GM18505 (cell line): ENCODE data around the gene EPS8L3.
"Not testable (repeated sequence)": the region's sequence is repeated elsewhere in the genome, so short reads cannot be mapped to it uniquely, and the experiment has no call there.

Source experiments
- ATAC-seq: cut with Tn5 transposase; IDR thresholded peaks from one replicate; pipeline ENCODE4 v1.9.1; 2021; ENCODE audit not compliant: unreplicated experiment
- POLR2A ChIP-seq: IDR thresholded peaks from 4 replicates; pipeline ENCODE4 v1.6.1; 2011; ENCODE audit warnings: borderline replicate concordance; ENCODE audit not compliant: insufficient read depth, insufficient read length; ENCODE audit errors: extremely low read depth

EPS8L3 gene

DNA sequence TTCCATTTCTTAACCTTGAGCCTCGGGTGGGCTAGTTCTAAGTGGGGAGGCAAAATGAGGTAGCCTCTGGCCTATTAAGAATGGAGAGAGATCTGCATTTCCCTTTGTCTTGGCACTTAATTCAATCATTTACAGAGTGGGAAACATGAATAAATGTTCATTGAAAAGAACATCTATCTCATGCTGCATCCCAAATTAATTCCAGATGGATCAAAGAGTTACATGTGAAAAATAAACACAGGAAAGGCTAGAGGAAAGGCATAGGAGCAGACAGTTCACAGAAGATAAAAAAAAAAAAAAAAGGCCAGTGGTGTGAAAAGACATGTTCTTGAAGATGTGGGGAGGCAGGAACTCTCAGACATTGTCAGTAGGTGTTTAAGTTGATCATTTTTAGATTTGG, 35.7 kb upstream of the EPS8L3 start:
- no peak for ATAC-seq
- TF ChIP-seq POLR2A, result no peak

DNA sequence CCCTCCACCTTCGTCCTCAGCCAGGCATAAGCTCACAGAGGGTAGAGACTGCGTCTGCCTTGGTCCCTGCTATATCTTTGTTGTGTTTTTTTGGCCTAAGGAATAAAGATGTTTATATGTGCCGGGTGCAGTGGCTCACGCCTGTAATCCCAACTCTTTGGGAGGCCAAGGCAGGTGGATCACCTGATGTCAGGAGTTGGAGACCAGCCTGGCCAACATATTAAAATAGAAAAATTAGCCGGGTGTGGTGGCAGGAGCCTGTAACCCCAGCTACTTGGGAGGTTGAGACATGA, 33.5 kb upstream of the EPS8L3 start:
- ATAC-seq, result not testable (repeated sequence)

DNA sequence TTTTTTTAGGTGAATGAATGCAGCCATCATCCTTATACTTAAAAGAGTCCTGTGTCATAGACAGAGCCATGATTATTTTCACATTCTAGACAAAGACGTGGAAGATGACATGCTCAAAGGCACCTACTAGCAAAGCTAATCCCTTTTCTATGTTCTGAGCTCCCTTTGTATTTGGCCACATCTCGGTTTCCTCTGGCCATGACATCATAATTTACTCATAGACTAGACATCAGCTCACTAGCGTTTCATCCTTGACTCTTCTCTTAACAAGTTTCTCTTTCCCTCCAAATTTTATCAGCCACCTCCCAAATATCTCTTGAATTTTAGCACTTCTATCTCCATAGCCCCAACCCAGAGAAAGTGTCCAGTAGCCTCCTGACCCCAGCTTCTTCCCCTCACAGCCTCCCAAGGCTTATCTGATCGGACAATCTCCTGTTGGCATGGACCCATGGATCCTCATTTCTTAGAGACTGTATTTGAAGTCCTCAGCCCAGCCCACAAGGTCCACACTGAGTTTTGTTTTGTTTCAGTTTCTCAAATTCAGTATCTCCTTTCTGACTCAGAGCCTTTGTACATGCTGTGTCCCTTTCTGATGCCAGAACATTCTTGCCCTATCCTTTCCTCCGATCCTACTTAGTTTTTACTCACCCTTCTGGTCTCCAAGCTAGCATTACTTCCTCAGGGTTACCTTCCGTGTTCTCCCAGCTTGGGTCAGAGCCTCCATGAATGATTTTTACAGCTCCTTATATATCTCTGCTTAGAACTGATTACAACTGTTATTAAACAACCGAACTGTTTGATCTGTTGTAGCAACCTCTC, 33.0 kb upstream of the EPS8L3 start:
- no peak for TF ChIP-seq POLR2A
- ATAC-seq, result no peak

DNA sequence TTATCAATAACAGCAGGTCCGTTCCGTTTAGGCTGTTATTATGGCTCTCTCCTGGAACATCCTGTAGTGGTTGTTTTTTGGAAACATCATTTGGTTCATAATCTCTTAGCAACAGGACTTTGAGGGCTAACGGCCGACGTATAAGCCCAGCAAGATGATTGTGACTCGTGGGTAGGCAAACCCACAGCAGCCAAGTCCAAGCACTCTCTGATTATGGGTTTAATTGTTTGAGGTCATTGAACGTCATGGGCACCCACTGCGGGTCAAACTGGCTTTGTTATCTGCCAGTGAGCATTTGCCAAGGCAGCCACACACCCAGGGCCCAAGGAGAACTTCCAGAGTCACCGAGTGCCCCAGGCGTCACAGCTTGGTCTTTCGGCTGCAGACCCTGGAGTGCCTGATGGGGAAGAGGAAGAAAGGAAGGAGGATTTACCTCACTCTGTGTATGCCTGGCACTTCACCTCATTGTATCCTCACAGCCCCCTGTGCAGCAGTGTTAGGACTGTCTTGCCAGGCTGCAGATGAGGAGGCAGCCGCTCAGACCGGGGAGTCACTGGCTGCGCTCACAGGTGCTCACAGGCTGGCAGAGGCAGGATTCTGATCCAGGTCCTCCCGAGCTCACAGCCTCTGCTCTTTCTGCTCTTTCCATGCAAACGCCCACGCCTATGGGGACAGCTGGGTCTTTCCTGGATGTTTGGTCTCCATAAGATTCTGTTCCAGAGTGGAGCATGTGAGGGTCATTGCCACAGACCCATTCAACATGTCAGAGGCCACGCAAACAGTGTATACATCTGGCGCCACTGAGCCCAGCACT, 30.8 kb upstream of the EPS8L3 start:
- ATAC-seq, result no peak
- no peak for TF ChIP-seq POLR2A

DNA sequence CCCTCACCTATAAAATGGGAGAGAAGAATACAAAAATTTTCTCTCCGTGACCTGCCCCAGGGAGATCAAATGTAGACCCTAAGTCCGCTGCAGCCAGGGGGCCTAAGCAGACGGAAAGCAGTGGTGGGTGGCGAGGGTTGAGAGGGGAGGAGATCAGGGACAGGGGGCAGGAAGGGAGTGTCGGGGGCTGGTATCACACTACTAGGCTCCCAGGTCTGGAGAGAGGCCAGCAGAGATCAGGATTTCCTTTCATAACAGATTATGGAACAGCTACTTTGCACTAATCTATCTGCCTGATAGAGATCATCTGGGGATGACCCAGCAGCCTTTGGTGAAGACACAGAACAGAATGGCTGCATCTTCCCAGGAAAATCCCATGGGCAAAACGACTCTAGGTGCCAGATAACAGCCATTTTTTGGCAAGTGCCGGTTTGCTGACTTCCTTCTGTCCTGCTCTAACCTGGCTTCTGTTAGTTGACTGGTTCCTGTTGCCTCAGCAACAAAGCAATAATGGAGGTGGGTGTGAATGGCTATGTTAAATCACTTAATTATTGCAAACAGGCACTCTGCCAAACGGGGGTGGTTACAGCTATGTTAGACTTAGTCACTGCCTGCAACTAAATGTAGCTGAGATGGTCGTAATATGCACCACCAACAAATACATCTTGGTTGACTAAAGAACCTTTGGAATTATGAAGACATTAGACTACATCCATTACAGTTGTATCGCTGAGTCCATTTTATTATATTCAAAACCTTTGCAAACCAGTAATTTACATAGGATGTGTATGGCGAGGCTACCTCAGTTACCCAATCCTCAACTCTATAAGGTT, 30.0 kb upstream of the EPS8L3 start:
- ATAC-seq, result no peak
- TF ChIP-seq POLR2A, result no peak

DNA sequence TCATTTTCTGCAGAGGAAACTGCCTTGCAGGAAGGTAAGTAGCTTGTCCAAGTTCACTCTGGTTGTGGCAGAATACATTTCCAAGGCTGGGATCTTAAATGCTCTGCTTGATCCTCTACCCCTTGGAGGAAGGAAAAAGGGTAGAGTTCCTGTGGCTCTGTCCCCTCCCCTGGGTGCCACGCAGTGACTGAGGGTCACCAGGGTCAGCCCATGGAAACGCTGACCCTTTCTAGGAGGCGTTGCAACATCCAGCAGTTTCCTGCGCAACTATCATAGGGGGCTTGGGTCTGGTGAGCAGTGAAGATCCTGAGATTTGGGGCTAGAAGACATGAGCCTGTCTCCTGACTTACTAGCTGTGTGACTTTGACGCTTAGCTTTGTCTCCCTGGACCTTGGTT, 29.4 kb upstream of the EPS8L3 start:
- ATAC-seq, result no peak
- no peak for TF ChIP-seq POLR2A

DNA sequence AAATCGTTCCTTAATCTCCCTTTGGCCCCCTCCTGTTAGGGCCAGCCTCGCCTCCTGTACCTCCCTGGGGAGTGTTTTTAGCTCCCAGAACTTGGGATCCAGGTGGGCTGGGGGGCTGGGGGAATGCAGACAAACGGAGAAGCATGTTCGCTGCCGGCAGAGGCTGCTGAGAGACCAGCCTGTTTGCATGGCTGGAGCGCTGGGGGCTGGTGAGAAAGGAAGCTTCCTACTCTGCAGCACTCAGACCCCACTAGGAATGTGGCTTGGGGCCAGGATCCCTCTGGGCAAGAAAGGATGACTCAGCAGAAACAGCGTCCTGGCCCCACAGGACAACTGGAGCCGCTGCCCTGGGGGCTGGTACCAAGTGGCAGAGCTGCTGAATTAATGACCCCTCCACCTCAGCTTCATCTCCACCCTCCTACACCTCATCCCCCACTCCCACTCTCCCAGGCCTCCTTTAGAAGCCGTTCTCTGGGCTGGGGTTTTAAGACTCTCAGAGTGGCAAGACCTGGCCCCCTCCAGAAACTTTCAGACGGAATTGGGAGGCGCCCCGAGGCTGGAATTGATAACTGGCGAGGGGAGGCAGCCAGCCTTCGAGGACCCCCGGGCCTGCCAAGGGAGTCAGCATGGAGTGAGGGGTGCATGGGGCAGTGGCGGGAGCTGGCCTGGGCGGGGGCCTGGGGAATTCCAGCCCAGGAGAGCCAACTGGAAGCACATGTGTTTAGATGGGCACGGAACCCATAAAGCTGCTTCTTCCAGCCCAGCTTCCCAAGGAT, 28.5 kb upstream of the EPS8L3 start:
- TF ChIP-seq POLR2A, result no peak
- no peak for ATAC-seq

DNA sequence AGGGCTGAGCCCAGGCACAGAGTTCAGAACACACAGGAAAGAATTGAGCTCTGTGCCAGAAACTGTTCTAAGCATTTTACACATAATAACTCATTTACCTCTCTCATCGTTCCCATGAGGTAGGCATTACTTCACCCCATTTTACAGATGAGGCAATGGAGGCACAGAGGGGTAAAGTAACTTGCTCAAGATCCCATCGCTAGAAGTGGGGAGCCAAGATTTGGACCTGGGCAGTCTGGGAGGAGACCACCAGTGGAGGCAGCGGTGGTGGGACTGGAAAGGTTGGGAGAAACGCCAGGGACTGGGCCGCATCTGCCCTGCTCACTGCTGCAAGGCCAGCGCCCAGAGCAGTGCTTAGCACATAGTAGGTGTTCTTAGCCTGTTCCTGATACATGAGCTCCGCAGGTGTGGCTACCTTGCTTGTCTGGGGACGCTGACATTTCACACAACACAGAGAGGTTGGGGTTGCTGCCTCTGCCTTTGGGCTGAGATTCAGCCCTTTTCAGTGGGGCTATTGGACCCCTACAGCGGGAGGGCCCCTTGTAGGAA, 27.8 kb upstream of the EPS8L3 start:
- no peak for TF ChIP-seq POLR2A

DNA sequence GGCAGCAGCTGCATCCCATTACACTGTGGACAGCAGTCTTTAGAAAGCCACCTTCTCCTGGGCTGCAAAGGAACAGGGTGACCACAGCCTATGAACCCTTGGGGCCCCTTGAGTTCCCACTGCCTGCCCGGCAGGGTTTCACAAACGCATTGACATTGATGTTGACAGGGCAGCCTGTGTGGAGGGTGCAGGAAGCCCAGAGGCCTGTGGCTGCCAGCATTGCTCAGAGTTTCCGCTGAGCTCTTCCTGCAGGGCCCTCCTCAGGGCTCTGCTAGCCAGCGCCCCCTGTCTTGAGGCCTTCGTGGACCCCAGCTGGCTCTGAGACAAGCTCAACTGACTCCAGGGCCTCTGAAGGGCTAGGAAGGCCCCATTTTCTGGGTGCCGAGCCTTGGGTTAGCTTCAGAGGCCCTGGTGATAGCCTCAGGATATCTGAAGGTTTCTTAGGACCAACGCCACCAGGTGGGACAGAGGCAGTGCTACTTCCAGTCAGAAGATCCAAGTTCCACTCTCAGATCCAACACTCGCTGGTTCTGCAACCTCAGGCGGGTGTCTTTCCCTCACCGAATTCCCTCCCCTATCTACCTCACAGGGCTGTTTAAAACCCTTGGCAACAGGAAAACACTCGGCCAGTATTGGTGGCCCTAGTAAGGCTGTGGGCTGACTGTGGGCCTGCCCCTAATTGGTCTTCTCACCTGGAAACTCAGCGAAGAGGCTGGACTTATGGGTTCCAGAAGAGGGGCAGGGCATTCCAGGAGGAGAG, 27.2 kb upstream of the EPS8L3 start:
- no peak for TF ChIP-seq POLR2A
- peak; percentile 62 for ATAC-seq

More for the DNA sequence above, 27.8 kb upstream of the EPS8L3 start:
- ATAC-seq, result no peak

DNA sequence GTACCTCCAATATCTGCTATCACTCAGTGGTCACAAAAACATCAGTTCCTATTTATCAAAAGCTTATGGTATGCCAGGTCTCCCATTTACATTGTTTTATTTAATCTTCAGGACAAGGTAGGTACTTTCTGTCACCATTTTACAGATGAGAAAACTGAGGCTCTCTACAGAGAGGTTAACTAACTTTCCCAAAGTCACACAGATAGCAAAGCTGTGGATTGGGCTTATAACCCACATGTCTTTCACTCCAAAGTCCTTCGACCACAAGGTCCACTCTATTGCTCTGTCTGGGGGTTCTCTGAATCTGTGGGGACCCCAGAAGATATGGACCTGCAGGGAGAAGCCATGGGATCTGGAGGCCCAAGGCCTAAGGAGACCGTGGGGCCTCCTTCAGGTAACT, 26.6 kb upstream of the EPS8L3 start:
- no peak for ATAC-seq

DNA sequence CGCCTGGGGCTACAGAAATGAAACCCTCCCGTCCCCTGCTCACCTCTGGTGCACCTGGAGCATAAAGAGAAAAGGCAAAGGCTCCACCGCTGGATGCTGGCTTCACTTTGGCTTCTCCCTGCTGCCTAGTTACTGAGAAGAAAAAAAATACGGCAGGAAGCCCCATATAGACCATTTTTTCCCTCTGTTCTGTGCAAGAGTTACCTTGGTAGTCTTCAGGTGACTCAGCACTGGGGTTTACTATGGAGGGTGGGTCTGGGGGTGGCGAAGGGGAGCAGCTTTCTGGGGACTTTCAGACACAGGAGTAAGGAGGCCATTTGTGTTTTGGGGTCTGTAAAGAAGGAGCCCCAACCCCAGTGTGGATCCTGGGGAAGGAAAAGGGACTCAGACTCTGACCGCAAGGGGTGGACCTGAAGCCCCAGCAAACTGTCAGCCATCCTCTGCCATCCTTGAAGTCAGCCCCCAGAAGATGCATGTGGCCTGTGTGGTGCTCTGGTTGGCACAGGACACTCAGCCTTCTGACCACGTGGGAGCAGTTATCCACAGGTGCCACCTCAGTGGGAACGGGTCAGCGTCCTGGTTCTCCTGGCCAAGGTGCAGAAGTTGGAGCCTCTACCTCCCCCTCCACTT, 25.9 kb upstream of the EPS8L3 start:
- TF ChIP-seq POLR2A, result no peak
- no peak for ATAC-seq

More for the DNA sequence above, 26.6 kb upstream of the EPS8L3 start:
- no peak for TF ChIP-seq POLR2A
